ENCODE results near the gene TNFAIP8L3. TPM values are rescaled to one million over a fixed set of nuclear protein-coding genes. Genes with fewer than 3 reads are reported as not detected.

TNFAIP8L3 gene
- total and polyA plus RNA-seq, 2 of the 4 experiments (the other 2 are of a cell fraction), result 0.29 to 0.90 TPM

- H3K9me1 ChIP-seq (ENCODE audit: insufficient read depth, low read length), result no peaks in the 10 kb centered on the region
- H2BK15ac ChIP-seq (ENCODE audit: low read depth, low read length), result no peak overlapping the region
- H3K27me3 ChIP-seq (ENCODE audit: control insufficient read depth, insufficient read depth, low read length), result no peaks in the 10 kb centered on the region
- DNase-seq (no peak), ATAC-seq (ENCODE audit: low read depth) (no peak)
- no peaks in the 10 kb centered on the region for H3K9me3 ChIP-seq (ENCODE audit: control insufficient read depth, insufficient read depth, low read length)
- no peak overlapping the region for H3K4me2 ChIP-seq (ENCODE audit: low read depth, low read length)
- H4K8ac ChIP-seq (ENCODE audit: low read depth in 2 of 2, low read length in 2 of 2), result no peak overlapping the region
- H2AFZ ChIP-seq (replicated peaks; ENCODE audit: low read length, poor library complexity), result no peak overlapping the region
- H4K5ac ChIP-seq (ENCODE audit: low read depth, low read length), result no peak overlapping the region
- TF ChIP-seq BHLHE40 (IDR thresholded peaks at IDR 0.05; ENCODE audit: low read depth, low read length) (no peak), RCOR1 (IDR thresholded peaks at IDR 0.05; ENCODE audit: insufficient replicate concordance, low read length) (no peak), CEBPB (IDR thresholded peaks at IDR 0.05; ENCODE audit: low read depth, low read length) (no peak), FOS (IDR thresholded peaks at IDR 0.05; ENCODE audit: low read depth, low read length) (no peak), RFX5 (IDR thresholded peaks at IDR 0.05; ENCODE audit: low read depth, low read length) (no peak), ELK1 (IDR thresholded peaks at IDR 0.05; ENCODE audit: borderline replicate concordance, low read depth, low read length) (no peak), MAFK (IDR thresholded peaks at IDR 0.05; ENCODE audit: low read depth, low read length) (no peak), NFE2L2 (IDR thresholded peaks at IDR 0.05; ENCODE audit: low read depth, low read length) (no peak), CTCF (conservative IDR thresholded peaks at IDR 0.05; ENCODE audit: low read depth, low read length) (no peak), CHD1 (IDR thresholded peaks at IDR 0.05; ENCODE audit: low read depth, low read length) (no peak), SMC3 (IDR thresholded peaks at IDR 0.05; ENCODE audit: low read depth, low read length) (no peak), MAZ (IDR thresholded peaks at IDR 0.05; ENCODE audit: borderline replicate concordance, low read depth, low read length) (no peak), RAD21 (IDR thresholded peaks at IDR 0.05; ENCODE audit: low read length) (no peak)
- peaks cover 2% of the 10 kb centered on the region; the same call in 1 of the 2 replicates for H3K4me1 ChIP-seq (ENCODE audit: control insufficient read depth, insufficient read depth, low read length)
- H2BK20ac ChIP-seq (ENCODE audit: low read depth, low read length), result no peak overlapping the region
- no peak overlapping the region for H3K9ac ChIP-seq (ENCODE audit: low read depth, low read length)
- BruUV-seq (replicated peaks), result no TSS peak
- H3K4me3 ChIP-seq (ENCODE audit: insufficient read depth, low read depth, low read length), result no peak overlapping the region
- H3K23ac ChIP-seq (ENCODE audit: low read depth, low read length), result no peak overlapping the region
- H3K18ac ChIP-seq (ENCODE audit: low read depth, low read length), result no peak overlapping the region
- intact Hi-C loops (cut with micrococcal nuclease) (no loop called here), dilution Hi-C loops (cut with HindIII; ENCODE audit: low sequenced_read_pairs, unreplicated experiment) (no loop called here), in situ Hi-C loops (cut with MboI; ENCODE audit: low sequenced_read_pairs) (no loop called here)
- no peak overlapping the region for H2BK5ac ChIP-seq (ENCODE audit: low read depth, low read length, poor library complexity, severe bottlenecking)
- H2BK120ac ChIP-seq (ENCODE audit: low read depth, low read length), result no peak overlapping the region
- POLR2A ChIA-PET (ENCODE audit: unreplicated experiment), result no interaction called here
- H3K27ac ChIP-seq (ENCODE audit: insufficient read depth, low read length), result no peak overlapping the region
- H3K4ac ChIP-seq (ENCODE audit: low read depth, low read length), result no peak overlapping the region
- H3K14ac ChIP-seq (replicated peaks; ENCODE audit: low read depth, low read length), result no peak overlapping the region; the same call in 1 of the 2 replicates
- 100% methylated on average over 2 of the region's 5 CpGs; no CpG with 5 or more reads in 1 of the 2 experiments for WGBS, 2 experiments (ENCODE audit: extremely low coverage in 2 of 2, insufficient read length in 1 of 2)
- no peak overlapping the region for H2AK5ac ChIP-seq (ENCODE audit: low read depth, low read length)
- no peaks in the 10 kb centered on the region for H3K79me1 ChIP-seq (ENCODE audit: low read depth in 1 of 2, low read length in 2 of 2)
- no peak overlapping the region for H2AK9ac ChIP-seq (replicated peaks; ENCODE audit: low read depth, low read length, poor library complexity)
- H4K20me1 ChIP-seq (ENCODE audit: insufficient read depth, low read length), result no peaks in the 10 kb centered on the region
- H3K56ac ChIP-seq (ENCODE audit: extremely low read depth, insufficient read depth, low read length), result no peak overlapping the region
- H4K91ac ChIP-seq (ENCODE audit: insufficient read depth, low read depth, low read length), result no peak overlapping the region
- CTCF ChIA-PET, result interaction anchor here (0.8 kb wide), 1 partner anchor 17 kb away, joined by 3 read pairs; no protein-coding TSS in a partner anchor
- H3K36me3 ChIP-seq (ENCODE audit: control insufficient read depth, insufficient read depth, low read length), result no peaks in the 10 kb centered on the region
These were observed 14.4 kb downstream of the TNFAIP8L3 start for GRCh38 chr15:51080286-51080685.
